Body of pancreas (tissue), 4 donors: ENCODE results near the gene RRAS.

ENCODE experiments used
- POLR2A ChIP-seq, 3 donors: fragments of 450-650 bp; IDR thresholded peaks; one replicate each; pipeline ENCODE4 v1.6.1; 2016; ENCODE audit warnings: antibody characterized with exemption in 3 of 3, mild to moderate bottlenecking in 2 of 3
- TF ChIP-seq, protein P1 (sequence below), 7 experiments: fragments of 450-650 bp in 4 of 7; fragments of 200-600 bp in 3 of 7; sonication (generic) in 3 of 7; IDR thresholded peaks; one replicate each; pipeline ENCODE4 v1.5.1; 2016 to 2019; ENCODE audit warnings: antibody characterized with exemption in 7 of 7

DNA sequence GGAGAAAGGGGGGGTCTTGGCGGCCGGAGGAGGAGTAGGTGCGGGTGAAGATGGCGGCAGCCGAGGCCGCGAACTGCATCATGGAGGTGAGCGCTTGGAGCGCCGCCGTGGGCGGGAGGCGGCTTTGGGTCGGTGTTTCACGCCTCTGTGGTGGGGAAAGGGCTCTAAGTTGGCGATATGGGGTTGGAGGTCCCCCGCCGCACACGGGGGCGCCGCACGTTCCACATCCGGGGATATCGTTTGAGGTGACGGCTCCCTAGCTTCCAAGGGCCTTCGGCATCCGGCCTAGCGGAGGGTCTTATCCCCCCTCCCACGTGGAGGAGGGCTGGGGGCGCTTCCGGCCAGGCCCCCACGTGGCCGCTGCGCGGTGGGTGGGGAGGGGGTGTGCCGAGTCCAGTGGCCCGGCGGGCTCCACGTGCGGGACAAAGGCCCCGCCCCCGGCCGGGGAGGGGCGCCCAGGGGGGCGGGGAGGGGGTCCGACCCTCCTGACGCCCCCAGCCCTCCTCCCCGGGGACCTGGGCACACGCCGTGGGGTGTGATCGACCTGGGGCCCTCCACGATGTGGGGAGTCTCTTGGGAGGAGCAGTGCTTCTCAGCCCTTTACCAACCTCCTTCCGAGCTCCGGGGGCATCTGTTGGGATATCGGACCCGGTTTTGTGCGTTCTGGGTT lies 37.4 kb upstream of the RRAS start, which contains the start of gene PRMT1:
- TF ChIP-seq, protein P1, sequence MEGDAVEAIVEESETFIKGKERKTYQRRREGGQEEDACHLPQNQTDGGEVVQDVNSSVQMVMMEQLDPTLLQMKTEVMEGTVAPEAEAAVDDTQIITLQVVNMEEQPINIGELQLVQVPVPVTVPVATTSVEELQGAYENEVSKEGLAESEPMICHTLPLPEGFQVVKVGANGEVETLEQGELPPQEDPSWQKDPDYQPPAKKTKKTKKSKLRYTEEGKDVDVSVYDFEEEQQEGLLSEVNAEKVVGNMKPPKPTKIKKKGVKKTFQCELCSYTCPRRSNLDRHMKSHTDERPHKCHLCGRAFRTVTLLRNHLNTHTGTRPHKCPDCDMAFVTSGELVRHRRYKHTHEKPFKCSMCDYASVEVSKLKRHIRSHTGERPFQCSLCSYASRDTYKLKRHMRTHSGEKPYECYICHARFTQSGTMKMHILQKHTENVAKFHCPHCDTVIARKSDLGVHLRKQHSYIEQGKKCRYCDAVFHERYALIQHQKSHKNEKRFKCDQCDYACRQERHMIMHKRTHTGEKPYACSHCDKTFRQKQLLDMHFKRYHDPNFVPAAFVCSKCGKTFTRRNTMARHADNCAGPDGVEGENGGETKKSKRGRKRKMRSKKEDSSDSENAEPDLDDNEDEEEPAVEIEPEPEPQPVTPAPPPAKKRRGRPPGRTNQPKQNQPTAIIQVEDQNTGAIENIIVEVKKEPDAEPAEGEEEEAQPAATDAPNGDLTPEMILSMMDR (IDR thresholded peaks at IDR 0.05), result no peak
- TF ChIP-seq POLR2A (IDR thresholded peaks at IDR 0.05), result peak; percentile 74 to 95 (median 92)
